ENCODE results near the gene TBXAS1.

DNA sequence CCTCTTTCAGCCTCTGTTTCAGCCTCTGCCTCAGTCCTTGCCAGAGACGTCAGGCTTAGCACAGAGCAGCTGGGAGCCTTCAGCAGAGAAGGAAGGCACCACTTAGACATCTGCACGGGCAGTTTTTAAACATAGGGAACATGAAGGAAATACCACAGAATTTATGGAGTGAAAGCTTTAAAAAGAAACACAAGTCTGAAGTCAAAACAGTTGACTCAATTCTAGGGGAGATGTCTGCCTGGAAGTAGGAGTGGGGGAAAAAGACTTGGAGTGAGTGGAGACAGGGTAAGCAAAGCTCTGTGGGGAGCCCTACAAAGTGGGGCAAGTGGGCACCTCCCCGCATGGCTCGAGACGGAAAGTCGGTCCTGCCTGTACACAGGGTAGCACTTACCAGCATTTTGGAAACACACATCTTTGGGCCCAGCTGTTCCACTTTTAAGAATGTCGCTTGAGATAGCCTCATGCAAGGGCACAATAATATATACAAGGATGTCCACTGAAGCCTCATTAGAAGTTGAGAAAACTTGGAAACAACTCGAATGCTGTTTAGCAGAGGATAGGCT, 5.0 kb upstream of the TBXAS1 start:
- TF ChIP-seq, protein P1, sequence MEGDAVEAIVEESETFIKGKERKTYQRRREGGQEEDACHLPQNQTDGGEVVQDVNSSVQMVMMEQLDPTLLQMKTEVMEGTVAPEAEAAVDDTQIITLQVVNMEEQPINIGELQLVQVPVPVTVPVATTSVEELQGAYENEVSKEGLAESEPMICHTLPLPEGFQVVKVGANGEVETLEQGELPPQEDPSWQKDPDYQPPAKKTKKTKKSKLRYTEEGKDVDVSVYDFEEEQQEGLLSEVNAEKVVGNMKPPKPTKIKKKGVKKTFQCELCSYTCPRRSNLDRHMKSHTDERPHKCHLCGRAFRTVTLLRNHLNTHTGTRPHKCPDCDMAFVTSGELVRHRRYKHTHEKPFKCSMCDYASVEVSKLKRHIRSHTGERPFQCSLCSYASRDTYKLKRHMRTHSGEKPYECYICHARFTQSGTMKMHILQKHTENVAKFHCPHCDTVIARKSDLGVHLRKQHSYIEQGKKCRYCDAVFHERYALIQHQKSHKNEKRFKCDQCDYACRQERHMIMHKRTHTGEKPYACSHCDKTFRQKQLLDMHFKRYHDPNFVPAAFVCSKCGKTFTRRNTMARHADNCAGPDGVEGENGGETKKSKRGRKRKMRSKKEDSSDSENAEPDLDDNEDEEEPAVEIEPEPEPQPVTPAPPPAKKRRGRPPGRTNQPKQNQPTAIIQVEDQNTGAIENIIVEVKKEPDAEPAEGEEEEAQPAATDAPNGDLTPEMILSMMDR (IDR thresholded peaks at IDR 0.05; ENCODE audit: low read depth, low read length, poor library complexity, severe bottlenecking), result no peak
- TF ChIP-seq EZH2phosphoT487 (IDR thresholded peaks at IDR 0.05; ENCODE audit: borderline replicate concordance, low read length), result no peak

Measured in DOHH2 (cell line).